Heart left ventricle (tissue), 13 donors: ENCODE measurements around the gene TFIP11.

ENCODE experiments used
- POLR2A ChIP-seq, 2 donors: fragments of 450-650 bp; IDR thresholded peaks; one replicate each; pipeline ENCODE4 v1.6.1; 2017; ENCODE audit warnings: antibody characterized with exemption in 2 of 2, mild to moderate bottlenecking in 2 of 2, moderate library complexity in 2 of 2
- TF ChIP-seq, protein P1 (sequence below), 12 donors: fragments of 200-600 bp; sonication (generic) in 4 of 12; IDR thresholded peaks; one replicate each; pipeline versions ENCODE4 v1.5.0 to v1.8.0; 2018 to 2022; ENCODE audit warnings: antibody characterized with exemption in 12 of 12, mild to moderate bottlenecking in 5 of 12
- donor health status: ischemic (EF 13 %, LVEDD 7.1; RV severe dilation, severe dysfunction).
- donor health status: DM: no; HTN: yes; CAD: no.
- donor health status: DM: no; HTN: no; CAD: no.
- donor health status: ischemic (EF 25% LVEDD 6.9; RV normal size, moderate dysfunction).
- donor health status: ischemic (EF 25% LVEDD 5.7; RV mildly dilated, moderate dysfunction).
- donor health status: ischemic (EF 35%, LVEDD 5.7; RV mildly dilated, moderate dysfunction).
- donor health status: nonischemic (EF 11% LVEDD 7.7; RV severe dilation, severe dysfunction).
- donor health status: DM: yes; HTN: yes; CAD: no.
- donor health status: PGD.
- donor health status: ischemic (EF 29% LVEDD 5.4; RV normal size, mild dysfunction).
- donor health status: nonischemic (EF 23%, LVEDD 6.1; RV moderate dilation, normal function).

DNA sequence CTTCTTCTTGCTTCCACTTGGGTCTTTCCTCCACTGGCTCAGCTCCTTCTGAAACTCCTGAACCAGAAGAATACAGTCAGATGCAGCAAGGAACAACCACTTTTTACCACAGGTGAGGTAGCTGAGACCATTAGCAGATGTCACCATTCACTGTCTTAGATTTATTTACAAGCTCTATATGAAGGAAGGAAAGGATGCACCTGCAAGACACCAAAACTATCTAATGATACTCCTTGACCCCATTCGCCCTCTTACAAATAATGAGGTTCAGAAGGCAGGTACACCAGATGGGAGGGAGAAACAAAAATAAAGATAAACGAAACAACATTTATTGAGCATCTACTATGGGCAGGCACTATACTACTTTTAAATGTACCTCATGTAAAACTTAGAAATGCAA, 10.3 kb downstream of the TFIP11 start:
- TF ChIP-seq, protein P1, sequence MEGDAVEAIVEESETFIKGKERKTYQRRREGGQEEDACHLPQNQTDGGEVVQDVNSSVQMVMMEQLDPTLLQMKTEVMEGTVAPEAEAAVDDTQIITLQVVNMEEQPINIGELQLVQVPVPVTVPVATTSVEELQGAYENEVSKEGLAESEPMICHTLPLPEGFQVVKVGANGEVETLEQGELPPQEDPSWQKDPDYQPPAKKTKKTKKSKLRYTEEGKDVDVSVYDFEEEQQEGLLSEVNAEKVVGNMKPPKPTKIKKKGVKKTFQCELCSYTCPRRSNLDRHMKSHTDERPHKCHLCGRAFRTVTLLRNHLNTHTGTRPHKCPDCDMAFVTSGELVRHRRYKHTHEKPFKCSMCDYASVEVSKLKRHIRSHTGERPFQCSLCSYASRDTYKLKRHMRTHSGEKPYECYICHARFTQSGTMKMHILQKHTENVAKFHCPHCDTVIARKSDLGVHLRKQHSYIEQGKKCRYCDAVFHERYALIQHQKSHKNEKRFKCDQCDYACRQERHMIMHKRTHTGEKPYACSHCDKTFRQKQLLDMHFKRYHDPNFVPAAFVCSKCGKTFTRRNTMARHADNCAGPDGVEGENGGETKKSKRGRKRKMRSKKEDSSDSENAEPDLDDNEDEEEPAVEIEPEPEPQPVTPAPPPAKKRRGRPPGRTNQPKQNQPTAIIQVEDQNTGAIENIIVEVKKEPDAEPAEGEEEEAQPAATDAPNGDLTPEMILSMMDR (IDR thresholded peaks at IDR 0.05) = no peak
- TF ChIP-seq POLR2A (IDR thresholded peaks at IDR 0.05) = no peak
